Mucosa of descending colon (tissue), 3 donors: Measurements from ENCODE around the gene NR5A1. TPM values are rescaled to one million over a fixed set of nuclear protein-coding genes. Genes with fewer than 3 reads are reported as not detected.

Experiments
- ATAC-seq: fragments of 200-7000 bp; cut with Tn5 transposase; one replicate; pipeline ENCODE4 v1.9.1; 2020; ENCODE audit warnings: mild to moderate bottlenecking, moderate library complexity
- DNase-seq, 3 donors: peaks; one replicate each; pipeline ENCODE4 v3.0.0-alpha.2; 2020
- H3K36me3 ChIP-seq: fragments of 200-600 bp; one replicate; pipeline ENCODE4 v1.8.0; 2021; ENCODE audit warnings: low read depth, mild to moderate bottlenecking
- H3K4me1 ChIP-seq: fragments of 200-600 bp; one replicate; pipeline ENCODE4 v1.8.0; 2021; ENCODE audit warnings: low read depth, mild to moderate bottlenecking
- H3K4me3 ChIP-seq: fragments of 200-600 bp; one replicate; pipeline ENCODE4 v1.8.0; 2021; ENCODE audit warnings: mild to moderate bottlenecking
- H3K9me3 ChIP-seq: fragments of 200-600 bp; one replicate; pipeline ENCODE4 v1.8.0; 2021; ENCODE audit warnings: mild to moderate bottlenecking
- intact Hi-C, 2 donors: fragments of 100-400 bp; cut with DNase I in 1 of 2; cut with micrococcal nuclease in 1 of 2; formaldehyde crosslinking; loops; one replicate each; pipeline versions ENCODE4 v1.11.0 to v1.11.1; 2022; cut with DNase I, micrococcal nuclease
- total RNA-seq, 3 donors: library from RNA; stranded (reverse); fragmentation: NEBNext Ultra II Directional in 2 of 3; extraction: Animal tissue kit (Norgen Biotek cat#: 25700) in 2 of 3; gene quantifications; one replicate each; pipeline versions ENCODE4 v1.2.1 to v1.2.4, GENCODE V29; 2021 to 2023
- TF ChIP-seq, protein P1 (sequence below): fragments of 200-600 bp; IDR thresholded peaks from one replicate; pipeline ENCODE4 v1.8.0; 2022; ENCODE audit warnings: antibody characterized with exemption, mild to moderate bottlenecking
- donor health status: DM: no; HTN: no; CAD: no; lungs with moderate emphysema.
- donor health status: DM: no; HTN: no; CAD: no.
- donor health status: DM: no; HTN: yes; CAD: no.

The NR5A1 gene
- total RNA-seq, 3 donors from 2014 or later = 0.12 TPM; not detected in 2

DNA sequence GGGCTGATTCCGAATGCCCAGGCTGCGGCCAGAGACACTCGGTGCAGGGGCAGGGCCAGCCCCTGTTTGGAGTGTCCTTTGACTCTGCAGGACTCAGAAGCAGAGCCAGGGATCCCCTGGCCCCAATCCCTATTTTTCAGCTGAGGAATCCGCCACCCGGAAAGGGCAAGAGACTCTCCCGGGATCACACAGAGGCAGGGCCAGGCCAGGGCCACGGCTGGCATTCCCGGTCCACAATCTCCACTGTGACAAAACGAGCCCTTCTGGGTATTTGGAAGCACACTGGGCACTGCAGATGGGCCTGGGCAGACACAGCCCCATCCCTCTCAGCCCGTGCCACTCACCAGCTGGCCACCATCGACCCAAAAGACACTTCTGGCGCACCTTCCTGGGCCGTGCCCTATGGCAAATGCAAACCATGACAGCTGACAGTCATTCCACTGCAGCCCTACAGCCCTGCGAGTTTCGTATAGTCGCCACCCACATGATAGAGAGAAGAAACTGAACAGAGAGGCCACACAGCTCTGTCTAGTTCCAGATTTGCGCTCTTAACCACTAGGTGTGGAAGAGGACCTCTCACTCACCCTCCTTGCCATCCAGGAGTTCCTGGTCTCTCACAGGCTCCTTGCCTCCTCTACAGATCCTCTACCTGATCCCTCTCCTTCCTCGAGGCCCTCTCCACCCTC, 13.3 kb downstream of the NR5A1 start:
- intact Hi-C loops = no loop called here
- H3K4me1 ChIP-seq = no peaks in the 10 kb centered on the region
- ATAC-seq (no peak), DNase-seq (no peak)
- H3K9me3 ChIP-seq = no peaks in the 10 kb centered on the region
- TF ChIP-seq, protein P1, sequence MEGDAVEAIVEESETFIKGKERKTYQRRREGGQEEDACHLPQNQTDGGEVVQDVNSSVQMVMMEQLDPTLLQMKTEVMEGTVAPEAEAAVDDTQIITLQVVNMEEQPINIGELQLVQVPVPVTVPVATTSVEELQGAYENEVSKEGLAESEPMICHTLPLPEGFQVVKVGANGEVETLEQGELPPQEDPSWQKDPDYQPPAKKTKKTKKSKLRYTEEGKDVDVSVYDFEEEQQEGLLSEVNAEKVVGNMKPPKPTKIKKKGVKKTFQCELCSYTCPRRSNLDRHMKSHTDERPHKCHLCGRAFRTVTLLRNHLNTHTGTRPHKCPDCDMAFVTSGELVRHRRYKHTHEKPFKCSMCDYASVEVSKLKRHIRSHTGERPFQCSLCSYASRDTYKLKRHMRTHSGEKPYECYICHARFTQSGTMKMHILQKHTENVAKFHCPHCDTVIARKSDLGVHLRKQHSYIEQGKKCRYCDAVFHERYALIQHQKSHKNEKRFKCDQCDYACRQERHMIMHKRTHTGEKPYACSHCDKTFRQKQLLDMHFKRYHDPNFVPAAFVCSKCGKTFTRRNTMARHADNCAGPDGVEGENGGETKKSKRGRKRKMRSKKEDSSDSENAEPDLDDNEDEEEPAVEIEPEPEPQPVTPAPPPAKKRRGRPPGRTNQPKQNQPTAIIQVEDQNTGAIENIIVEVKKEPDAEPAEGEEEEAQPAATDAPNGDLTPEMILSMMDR = no peak
- no peak overlapping the region for H3K4me3 ChIP-seq
- H3K36me3 ChIP-seq = no peaks in the 10 kb centered on the region

DNA sequence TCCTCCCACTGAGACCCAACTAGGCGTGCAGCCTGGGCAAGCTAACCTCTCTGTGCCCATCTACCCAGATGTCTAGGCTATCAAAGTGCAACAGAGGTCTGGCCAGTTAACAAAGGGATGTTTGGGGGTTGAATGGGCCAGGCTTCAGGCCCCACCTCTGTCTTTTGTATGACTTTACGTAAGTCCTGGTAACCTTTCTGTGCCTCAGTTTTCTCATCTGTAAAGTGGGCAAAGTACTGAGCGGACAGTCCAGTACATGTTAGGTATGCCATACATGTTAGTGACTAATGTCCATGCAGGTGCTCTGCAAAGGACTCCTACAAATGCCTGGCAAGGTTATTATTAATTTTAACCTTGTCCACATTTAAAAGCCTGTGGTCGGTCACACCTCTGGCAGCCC, 14.0 kb downstream of the NR5A1 start:
- TF ChIP-seq, protein P1 = no peak
- intact Hi-C loops = no loop called here
- no peak for ATAC-seq

DNA sequence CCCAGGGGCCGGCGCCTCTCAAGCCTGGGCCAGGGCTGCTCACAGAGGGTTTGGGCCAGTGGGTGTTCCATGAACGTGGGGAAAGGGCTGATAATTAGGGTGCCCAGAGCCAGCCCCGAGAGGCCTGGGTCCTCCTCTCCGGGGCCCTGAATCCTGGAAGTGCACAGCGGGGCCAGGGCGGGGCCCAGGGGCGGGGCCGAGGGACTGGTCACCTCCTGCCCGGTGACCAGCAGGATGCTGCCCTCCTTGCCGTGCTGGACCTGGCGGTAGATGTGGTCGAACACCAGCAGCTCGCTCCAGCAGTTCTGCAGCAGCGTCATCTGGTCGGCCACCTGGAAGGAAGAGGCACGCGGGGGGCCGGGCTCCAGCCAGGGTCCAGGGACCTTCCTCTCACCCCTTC, 14.4 kb downstream of the NR5A1 start:
- Histone ChIP-seq H3K9me3 (no peaks in the 10 kb centered on the region), H3K36me3 (no peaks in the 10 kb centered on the region), H3K4me1 (no peaks in the 10 kb centered on the region), H3K4me3 (no peak overlapping the region)
- TF ChIP-seq, protein P1 = no peak
- DNase-seq = no peak
- intact Hi-C loops = no loop called here
- no peak for ATAC-seq

More for the DNA sequence above, 14.0 kb downstream of the NR5A1 start:
- H3K36me3 ChIP-seq = no peaks in the 10 kb centered on the region
- no peaks in the 10 kb centered on the region for H3K9me3 ChIP-seq
- no peak overlapping the region for H3K4me3 ChIP-seq
- no peak for DNase-seq
- H3K4me1 ChIP-seq = no peaks in the 10 kb centered on the region

DNA sequence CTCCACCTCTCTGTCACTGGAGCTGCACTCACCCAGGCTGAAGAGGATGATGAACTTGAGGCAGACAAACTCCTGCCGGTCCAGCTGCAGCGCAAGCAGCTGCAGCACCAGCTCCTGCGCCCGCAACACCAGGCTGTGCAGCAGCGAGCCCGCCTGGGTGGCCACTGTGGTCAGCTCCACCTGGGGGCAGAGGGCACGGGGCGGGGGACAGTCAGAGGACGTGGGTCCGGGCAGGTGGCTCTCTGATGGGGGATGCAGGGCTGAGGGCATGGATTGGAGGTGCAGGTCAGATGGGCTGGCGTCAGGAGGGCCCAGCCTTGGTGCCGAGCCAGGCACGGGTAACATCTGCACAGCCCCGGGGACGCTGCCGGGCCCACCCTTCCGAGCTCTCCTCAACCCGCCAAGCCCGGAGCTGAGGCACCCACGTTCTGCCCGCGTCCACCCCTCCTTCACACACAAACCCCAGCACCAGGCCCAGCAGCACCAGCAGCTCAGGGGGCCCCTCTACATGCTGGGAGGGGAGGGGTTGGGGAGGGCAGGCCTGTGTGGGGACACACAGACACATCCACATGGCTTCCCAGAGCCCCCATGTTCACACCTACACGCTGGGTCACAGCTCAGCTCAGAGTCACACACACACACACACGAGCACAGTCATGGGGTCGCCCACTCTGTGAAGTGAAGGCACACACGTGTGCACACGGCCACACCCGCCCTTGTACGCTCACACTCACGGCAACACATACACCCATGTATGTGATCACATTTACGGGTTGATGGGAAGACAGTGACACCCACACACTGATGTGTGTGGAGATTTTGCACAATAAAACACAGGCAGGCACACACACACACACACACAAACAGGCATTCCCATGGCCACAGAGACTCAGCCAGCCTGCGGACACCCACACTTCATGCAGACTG, 15.9 kb downstream of the NR5A1 start:
- intact Hi-C loops = no loop called here
- ATAC-seq = no peak
- DNase-seq = no peak
- no peaks in the 10 kb centered on the region for H3K4me1 ChIP-seq
- no peaks in the 10 kb centered on the region for H3K36me3 ChIP-seq
- TF ChIP-seq, protein P1 = no peak
- H3K4me3 ChIP-seq = no peak overlapping the region
- no peaks in the 10 kb centered on the region for H3K9me3 ChIP-seq

DNA sequence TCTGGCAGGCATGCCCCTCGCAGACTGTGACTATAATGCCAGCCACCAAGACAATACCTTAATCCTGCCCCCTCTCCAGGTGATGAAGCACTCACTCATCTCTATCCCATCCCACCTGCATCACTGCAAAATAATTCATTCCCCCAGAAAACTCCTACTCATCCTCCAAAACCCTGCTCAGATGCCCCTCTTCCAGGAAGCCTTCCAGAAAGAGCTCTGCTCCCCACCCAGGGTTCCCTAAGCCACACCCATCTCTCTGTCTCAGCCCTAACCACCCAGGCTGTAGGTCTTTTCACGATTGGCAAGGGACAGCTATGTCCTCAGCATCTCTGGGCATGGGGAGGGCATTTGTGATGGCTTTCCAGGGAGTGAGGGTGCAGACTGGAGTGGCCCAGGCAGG, 17.2 kb downstream of the NR5A1 start:
- DNase-seq (no peak), ATAC-seq (no peak)
- H3K4me3 ChIP-seq = no peak overlapping the region
- H3K36me3 ChIP-seq = no peaks in the 10 kb centered on the region
- intact Hi-C loops = no loop called here
- TF ChIP-seq, protein P1 = no peak
- no peaks in the 10 kb centered on the region for H3K4me1 ChIP-seq
- H3K9me3 ChIP-seq = no peaks in the 10 kb centered on the region
